Upper lobe of left lung (tissue), 4 donors: Measurements from ENCODE around the gene SMAD6.

Experiments
- EP300 ChIP-seq, 4 donors: sonication (generic); formaldehyde crosslinking; IDR thresholded peaks; one replicate each; pipeline ENCODE4 v1.5.1; 2017; ENCODE audit warnings: antibody characterized with exemption in 4 of 4, control low read depth in 2 of 4
- POLR2A ChIP-seq, 4 donors: fragments of 450-650 bp; IDR thresholded peaks; one replicate each; pipeline ENCODE4 v1.5.1; 2016 to 2017; ENCODE audit warnings: antibody characterized with exemption in 4 of 4, mild to moderate bottlenecking in 2 of 4
- POLR2AphosphoS5 ChIP-seq, 2 donors: sonication (generic); formaldehyde crosslinking; IDR thresholded peaks; one replicate each; pipeline ENCODE4 v1.5.1; 2017; ENCODE audit warnings: antibody characterized with exemption in 2 of 2
- TF ChIP-seq, protein P1 (sequence below), 6 experiments: fragments of 450-650 bp in 4 of 6; fragments of 200-600 bp in 2 of 6; sonication (generic) in 2 of 6; IDR thresholded peaks; one replicate each; pipeline ENCODE4 v1.5.1; 2016 to 2019; ENCODE audit warnings: antibody characterized with exemption in 6 of 6

DNA sequence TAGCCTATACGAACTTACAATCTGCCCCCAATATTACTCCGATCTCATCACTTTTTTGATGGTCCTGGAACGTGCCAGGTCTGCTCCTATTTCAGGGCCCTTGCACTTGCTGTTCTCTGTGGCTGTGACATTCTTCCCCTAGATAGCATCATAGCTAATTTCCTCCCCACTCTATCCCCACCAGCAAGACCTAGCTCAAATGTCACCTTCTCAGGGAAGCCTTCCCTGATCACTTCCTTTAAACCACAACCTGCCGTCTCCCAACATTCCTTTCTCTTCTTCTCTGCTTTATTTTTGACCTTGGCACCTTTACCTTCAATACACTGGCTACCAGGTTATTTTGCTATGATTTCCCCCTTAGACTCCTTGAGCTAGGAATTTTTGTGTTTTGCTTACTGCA is 5.3 kb upstream of the SMAD6 start:
- TF ChIP-seq POLR2A (IDR thresholded peaks at IDR 0.05) (no peak), EP300 (IDR thresholded peaks at IDR 0.05) (no peak), POLR2AphosphoS5 (IDR thresholded peaks at IDR 0.05) (no peak)
- TF ChIP-seq, protein P1, sequence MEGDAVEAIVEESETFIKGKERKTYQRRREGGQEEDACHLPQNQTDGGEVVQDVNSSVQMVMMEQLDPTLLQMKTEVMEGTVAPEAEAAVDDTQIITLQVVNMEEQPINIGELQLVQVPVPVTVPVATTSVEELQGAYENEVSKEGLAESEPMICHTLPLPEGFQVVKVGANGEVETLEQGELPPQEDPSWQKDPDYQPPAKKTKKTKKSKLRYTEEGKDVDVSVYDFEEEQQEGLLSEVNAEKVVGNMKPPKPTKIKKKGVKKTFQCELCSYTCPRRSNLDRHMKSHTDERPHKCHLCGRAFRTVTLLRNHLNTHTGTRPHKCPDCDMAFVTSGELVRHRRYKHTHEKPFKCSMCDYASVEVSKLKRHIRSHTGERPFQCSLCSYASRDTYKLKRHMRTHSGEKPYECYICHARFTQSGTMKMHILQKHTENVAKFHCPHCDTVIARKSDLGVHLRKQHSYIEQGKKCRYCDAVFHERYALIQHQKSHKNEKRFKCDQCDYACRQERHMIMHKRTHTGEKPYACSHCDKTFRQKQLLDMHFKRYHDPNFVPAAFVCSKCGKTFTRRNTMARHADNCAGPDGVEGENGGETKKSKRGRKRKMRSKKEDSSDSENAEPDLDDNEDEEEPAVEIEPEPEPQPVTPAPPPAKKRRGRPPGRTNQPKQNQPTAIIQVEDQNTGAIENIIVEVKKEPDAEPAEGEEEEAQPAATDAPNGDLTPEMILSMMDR (IDR thresholded peaks at IDR 0.05), result no peak
